Stimulated activated CD4-positive, alpha-beta T cell treated with anti-CD3 and anti-CD28 coated beads, TNF-alpha, amount 100 ng/mL, for 48 hours (primary cell): ENCODE data around the gene THRB.

Experiments used
- DNase-seq, 3 donors: peaks; one replicate each; pipeline ENCODE4 v3.0.0-alpha.2; 2020; ENCODE audit warnings: low read depth in 3 of 3

Gene THRB

DNA sequence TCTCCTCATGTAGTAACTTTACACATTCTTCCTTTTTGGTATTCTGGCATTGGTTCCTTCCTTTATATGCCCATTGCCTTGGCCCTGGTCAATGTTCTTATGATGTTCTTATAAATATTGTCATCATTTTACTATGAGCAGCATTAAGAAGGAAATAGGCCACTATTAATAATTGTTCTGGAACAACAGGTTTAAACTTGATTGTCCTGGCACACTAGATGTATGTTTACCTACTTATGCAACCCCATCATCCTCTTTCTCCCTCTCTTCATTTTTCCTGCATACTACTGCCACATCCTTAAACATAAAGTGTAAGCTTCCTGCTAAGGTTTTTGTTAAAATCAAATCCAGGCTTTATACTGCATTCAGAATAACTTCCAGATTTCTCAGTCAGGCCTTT, 114.7 kb downstream of the THRB start:
- no peak for DNase-seq

DNA sequence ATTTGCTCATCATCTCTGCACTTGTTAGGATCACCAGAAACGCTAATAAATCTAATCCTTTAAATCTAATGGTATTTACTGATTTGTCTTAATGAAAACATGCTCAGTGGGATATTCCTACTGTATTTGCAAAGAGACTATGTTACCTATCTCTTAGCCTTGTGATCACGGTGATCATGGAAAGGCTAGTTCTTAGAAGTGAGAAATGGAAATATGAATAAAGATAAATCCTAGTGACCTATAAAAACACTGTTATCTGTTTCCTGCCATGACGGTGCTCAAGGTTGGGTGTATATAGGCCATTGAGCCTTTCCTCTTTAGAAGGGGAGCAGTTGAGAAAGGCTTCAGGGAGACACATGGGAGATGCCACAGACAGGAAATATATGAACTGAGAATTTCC, 116.3 kb downstream of the THRB start:
- no peak for DNase-seq

DNA sequence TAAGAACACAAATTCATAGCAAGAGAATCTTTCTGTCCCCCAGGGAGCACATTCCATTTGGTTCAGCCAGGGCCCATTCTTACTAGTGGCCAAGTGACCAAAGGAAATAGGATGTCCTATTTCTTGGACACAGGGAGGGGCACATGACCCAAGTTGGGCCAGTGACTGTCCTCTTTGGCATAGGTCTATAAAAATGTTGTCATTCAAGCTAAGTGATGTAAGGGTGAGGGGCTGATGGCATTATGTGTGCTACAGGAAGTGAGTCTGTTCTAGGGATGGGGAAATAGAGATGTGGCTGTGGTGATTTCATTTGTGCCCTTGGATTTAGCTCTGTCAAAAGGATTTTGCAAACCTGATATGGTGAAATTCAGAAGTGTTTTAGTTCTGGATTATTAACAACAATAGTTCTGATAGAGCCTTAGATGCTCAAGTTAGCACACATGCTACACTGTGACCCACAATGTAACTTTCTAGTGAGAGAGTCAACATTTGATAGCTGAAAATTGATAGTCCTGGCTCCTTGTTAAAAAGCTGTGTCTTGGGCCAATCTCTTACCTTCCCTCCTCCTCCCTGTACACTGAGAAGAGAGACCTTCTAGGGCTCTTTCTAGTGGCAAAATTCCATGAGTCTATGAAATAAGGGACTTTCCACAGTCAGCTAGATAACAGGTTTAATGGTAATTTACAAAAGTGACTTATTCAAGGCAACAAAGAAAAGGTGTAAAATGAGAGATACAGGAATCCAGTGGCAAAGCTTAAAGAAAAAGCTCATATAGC, 117.2 kb downstream of the THRB start:
- no peak for DNase-seq

DNA sequence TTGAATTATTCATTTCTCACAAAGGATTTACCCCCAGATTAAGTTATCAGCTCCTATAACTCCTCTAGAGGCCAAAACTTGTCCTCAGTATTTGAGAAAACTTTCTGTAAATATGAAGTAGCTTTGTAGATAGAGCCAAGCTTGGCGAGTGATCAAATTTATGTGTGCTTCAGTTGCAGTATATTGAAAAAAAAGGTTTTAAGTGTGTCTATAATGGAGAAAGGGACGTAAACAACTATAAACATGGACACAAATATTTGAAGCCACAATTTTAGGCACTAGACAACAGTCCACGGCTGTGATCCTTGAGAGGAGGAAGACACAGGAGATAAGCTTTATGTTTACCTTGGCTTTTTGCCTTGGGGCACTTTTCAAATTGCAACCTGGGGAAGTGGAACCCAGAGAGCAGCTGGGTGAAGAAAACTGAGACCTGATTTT, 118.7 kb downstream of the THRB start:
- no peak for DNase-seq

GRCh38 chr3:24374801-24375200, 119.8 kb downstream of the THRB start:
- DNase-seq: no peak

DNA sequence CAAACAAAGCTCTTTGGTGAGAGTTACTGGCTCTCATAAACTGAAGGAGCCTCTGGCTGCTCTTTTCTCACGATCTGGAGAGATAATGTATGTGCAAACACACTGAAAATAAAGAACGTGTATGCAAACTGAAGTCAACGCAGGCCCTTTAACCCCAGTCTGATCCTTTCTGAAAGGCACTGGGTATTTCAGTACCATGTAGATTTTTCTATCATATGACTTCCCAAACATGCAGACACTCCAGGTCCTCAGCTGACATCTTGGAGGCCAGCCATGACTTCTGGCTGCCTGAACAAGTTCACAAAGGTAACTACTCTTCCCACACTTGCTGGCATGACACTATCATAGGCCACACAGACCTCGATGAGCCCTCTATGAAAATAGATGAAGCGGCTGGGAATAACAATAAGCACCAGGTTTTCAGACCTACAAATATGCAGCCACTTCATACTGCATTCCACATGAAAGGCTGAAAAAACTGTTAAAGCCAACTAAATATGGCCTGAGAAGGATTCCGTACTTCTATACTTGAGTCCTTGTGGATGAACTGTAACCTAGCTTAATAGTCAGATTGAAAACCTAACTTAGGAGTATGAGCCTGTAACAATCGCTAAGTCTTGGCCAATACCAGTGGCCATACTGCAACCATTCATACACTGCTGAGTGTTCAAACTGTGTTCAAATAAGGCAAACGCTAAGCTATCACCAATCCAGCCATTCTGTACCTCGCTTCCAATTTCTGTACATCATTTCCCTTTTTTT, 121.3 kb downstream of the THRB start:
- no peak for DNase-seq

DNA sequence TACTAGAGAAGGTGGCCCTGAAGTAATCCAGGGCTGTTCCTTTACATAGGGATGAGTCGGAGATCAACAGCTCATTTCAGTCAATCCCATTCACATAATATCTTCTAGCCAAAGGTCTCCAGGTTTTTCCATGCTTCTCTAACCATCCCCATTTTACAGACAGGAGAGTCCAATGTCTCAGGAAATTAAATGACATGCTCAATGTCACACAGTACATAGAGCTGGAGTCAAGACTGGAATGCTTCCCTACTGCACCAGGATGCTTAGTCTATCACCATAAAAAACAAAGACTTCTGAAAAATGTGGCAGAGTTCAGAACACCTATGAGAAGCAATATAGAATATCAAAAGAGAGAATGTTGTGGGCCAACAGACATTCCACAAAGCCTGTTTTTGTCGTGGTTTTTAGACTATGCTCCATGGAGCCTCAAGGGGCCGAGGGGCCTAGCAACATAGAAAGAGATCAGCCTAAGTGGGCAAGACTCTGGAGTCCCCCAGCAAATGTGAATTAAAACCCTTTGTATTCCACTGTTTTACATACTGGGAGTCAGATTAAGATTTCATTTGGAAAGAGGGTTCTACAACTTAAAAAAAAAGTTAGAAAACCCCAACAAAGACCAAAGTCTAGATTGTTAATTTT, 122.0 kb downstream of the THRB start:
- DNase-seq: no peak

DNA sequence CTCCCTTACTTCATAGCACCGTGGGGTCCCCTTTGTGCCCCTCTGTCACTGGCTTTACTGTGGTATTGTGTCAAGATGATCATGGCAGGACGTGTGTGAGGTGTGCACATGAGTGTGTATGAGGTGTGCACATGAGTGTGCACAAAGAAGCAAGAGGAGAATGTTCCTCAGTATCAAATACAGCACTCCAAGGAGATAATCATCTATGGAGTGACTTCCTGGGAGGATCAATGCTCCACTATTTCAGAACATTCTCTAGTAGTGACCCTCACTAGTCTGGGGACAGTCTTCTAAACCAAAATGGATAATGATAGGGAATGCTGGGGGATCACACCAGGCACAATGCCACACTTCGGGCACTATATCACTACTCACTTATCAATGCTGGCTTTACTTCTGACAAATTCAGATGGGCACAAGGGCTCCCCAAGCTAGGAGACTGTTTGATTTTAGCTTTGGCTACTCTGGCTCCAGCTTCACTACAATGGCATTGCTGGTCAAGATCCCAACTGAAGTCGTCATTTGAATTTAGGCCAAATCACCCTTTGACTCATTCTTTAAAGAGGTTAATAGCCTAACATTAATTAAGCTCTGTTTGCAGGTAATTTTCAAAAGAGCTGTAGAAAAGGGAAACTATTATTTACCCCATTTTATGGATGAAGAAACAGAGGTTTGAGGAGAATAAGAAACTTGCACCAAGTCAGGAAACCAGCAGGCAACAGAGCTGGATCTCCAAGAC, 124.1 kb downstream of the THRB start:
- DNase-seq: no peak

- DNase-seq: no peak
Measured at GRCh38 chr3:24368605-24369004, 126.0 kb downstream of the THRB start.

GRCh38 chr3:24367664-24368264, 126.9 kb downstream of the THRB start:
- DNase-seq: no peak

- no peak for DNase-seq
Measured at GRCh38 chr3:24367216-24367615, 127.4 kb downstream of the THRB start.

DNA sequence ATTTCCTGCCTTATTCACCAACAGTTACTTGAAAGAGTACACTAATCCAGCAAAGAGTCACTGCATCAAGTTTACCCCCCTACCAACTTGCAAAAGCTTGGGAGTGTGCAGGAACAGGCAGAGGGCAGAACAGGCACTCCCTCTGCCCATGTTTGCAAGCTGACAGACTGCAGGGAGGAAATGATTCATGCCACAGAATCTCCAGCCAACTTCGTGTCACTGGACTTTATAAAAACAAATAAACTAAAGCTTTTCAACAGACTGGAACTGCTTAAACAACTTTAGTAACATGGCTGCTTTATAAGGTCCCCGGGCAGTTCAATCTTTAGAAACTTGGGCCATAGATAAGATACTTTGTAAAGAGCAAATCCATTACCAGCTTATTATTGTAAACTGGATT, 129.5 kb downstream of the THRB start:
- DNase-seq: no peak

GRCh38 chr3:24364359-24364758, 130.3 kb downstream of the THRB start:
- no peak for DNase-seq

DNA sequence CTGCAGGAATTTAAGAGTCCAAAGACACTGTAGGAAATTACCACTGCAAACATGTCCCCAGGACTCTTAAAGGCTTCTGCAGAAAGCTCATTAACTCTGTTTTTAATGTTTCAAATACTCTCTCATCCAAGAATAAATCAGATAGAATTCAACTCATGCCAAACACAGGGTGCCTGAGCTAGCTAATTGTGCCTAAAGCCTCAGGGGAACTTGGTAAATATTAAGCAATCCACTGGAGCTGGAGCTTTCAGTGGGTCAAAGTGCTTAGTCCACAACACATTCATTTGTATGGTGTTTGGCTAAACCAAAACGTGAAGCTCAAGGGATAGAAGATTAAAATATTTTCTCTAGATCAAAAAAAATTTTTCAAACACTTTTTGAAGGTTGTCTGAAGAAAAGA, 131.4 kb downstream of the THRB start:
- no peak for DNase-seq

DNA sequence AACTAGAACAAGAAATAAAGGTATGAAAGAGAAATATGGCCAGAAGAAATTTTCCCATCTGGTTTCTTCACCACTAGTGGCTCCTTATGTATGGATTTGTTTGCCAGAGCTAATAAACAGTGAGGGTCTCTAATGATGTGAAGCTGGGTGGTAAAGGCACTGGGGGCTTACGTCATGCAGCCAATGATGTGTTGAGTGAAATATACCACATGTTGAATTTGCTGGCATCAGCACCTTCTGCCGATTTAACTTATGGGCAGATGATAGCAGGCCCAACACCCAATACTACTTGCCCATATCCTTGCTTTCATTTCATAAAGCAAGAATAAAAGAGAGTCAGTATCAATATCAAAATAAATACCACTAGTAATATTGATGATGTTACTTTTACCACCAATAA, 133.0 kb downstream of the THRB start:
- DNase-seq: no peak

DNA sequence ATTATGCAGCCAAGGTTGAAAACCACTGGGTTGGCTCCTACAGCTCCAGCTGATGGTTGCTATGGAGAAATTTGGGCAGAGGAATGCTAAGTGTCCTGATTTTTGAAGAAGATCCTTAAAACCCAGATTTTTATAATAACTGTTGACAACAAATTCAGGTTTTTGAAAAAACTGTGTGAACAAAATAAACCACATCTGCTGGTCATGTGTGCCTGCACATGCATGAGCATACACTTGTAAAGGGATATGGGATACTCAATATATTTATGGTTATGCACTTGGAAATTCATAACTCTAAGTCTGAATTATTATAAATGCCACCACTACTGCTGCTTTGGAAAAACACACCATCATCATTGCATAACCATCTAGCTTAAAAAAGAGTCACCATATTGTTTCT, 133.7 kb downstream of the THRB start:
- DNase-seq: no peak

DNA sequence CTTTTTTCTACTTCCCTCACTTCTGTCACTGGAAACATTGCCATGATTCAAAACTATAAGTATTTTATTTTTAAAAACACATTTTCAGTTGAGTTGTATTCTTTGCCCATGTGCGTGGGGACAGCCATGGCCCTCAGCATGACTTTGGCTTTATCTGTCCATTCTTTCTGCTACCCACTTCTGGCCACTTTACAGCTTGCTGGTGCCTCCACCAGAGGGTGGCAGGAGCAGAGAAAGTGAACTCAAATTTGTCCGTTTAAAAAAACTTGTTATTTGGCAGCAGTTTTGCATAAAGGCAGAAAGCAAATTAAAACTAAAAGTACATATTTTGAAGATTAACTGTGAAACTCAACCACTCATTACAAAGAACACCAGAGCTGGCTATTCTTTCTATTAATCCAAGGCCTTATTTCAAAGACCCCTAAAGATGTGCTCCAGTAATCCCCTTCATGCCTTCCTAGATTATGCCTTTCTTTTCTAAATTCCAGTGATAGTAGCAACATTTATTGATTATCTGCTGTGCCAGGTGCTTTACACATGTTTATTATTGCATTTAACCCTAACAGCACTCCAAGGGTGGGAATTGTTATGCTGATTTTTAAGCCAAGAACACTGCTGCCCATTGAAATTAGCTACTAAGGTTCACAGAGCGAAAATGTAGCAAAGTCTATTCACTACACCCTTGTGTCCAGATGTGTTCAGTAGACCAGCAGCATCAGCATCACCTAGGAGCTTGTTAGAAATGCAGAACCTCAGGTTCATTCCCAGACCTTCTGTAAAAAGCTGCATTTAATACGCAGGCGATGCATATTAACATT, 134.8 kb downstream of the THRB start:
- no peak for DNase-seq

DNA sequence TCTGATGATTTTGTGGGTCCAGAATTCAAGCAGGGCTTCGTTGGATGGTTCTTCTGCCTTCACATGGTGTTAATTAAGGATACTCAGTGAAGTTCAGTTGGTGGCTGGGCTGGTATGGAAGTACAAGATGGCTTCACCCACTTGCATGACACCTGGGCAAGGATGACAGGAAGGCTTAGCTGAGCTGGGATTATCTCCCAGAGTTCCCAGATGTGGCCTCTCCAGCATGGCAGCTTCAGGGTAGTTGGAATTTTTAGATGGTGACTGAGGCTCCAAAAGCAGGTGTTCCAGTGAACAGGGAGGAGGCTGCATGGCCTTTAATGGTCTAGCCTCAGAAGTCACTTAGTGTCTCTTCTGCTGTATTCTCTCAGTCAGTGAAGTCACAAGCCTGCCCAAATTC, 135.5 kb downstream of the THRB start:
- no peak for DNase-seq

GRCh38 chr3:24357635-24358034, 137.0 kb downstream of the THRB start:
- no peak for DNase-seq

DNA sequence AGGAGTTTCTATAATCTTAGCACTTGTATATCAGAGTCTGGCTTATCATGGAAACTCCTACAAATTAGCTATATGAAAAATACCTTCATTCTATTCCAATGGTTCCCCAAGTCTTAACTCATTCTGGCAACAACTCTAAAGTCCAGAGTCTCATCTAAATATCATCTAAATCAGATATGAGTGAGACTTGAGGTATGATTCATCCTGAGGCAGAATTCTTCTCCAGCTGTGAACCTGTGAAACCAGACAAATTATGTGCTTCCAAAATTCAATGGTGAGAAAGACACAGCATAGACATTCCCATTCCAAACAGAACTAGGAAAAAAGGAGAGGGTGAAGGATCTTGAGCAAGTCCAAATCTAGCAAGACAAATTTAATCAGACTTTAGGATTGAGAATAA, 138.8 kb downstream of the THRB start:
- no peak for DNase-seq

GRCh38 chr3:24354230-24354629, 140.4 kb downstream of the THRB start:
- DNase-seq: no peak
